ENCODE data around the gene BMPER.

The BMPER gene

GRCh38 chr7:34130558-34131295 is 225.4 kb downstream of the BMPER start:
- no peak for TF ChIP-seq CTCF (IDR thresholded peaks at IDR 0.05; ENCODE audit: low read depth, low read length, missing control alignments)
- H3K4me3 ChIP-seq (ENCODE audit: low read depth, low read length): no peak overlapping the region
- no peak for DNase-seq (ENCODE audit: low read depth)
- in situ Hi-C loops (cut with HindIII; ENCODE audit: low sequenced_read_pairs): no loop called here

- in situ Hi-C loops (cut with HindIII; ENCODE audit: low sequenced_read_pairs): no loop called here
- no peak for DNase-seq (ENCODE audit: low read depth)
- no peak overlapping the region for H3K4me3 ChIP-seq (ENCODE audit: low read depth, low read length)
- TF ChIP-seq CTCF (IDR thresholded peaks at IDR 0.05; ENCODE audit: low read depth, low read length, missing control alignments): no peak
These were observed 226.0 kb downstream of the BMPER start for GRCh38 chr7:34131371-34131770.

GRCh38 chr7:34133356-34133982 is 228.1 kb downstream of the BMPER start:
- DNase-seq (ENCODE audit: low read depth): peak; percentile 73
- no peak overlapping the region for H3K4me3 ChIP-seq (ENCODE audit: low read depth, low read length)
- in situ Hi-C loops (cut with HindIII; ENCODE audit: low sequenced_read_pairs): no loop called here
- no peak for TF ChIP-seq CTCF (IDR thresholded peaks at IDR 0.05; ENCODE audit: low read depth, low read length, missing control alignments)

- in situ Hi-C loops (cut with HindIII; ENCODE audit: low sequenced_read_pairs): no loop called here
- no peak overlapping the region for H3K4me3 ChIP-seq (ENCODE audit: low read depth, low read length)
- peak; percentile 88 for TF ChIP-seq CTCF (IDR thresholded peaks at IDR 0.05; ENCODE audit: low read depth, low read length, missing control alignments)
- DNase-seq (ENCODE audit: low read depth): peak; percentile 66
These were observed 228.8 kb downstream of the BMPER start for GRCh38 chr7:34133983-34134782.

GRCh38 chr7:34135924-34136323 is 230.6 kb downstream of the BMPER start:
- no peak for TF ChIP-seq CTCF (IDR thresholded peaks at IDR 0.05; ENCODE audit: low read depth, low read length, missing control alignments)
- in situ Hi-C loops (cut with HindIII; ENCODE audit: low sequenced_read_pairs): no loop called here

GRCh38 chr7:34136698-34137097 is 231.4 kb downstream of the BMPER start:
- TF ChIP-seq CTCF (IDR thresholded peaks at IDR 0.05; ENCODE audit: low read depth, low read length, missing control alignments): no peak
- in situ Hi-C loops (cut with HindIII; ENCODE audit: low sequenced_read_pairs): no loop called here
- H3K4me3 ChIP-seq (ENCODE audit: low read depth, low read length): no peak overlapping the region
- DNase-seq (ENCODE audit: low read depth): no peak

More at GRCh38 chr7:34135924-34136323, 230.6 kb downstream of the BMPER start:
- DNase-seq (ENCODE audit: low read depth): no peak
- H3K4me3 ChIP-seq (ENCODE audit: low read depth, low read length): no peak overlapping the region

Measured in astrocyte of the cerebellum (primary cell).